GM21447 (cell line): ENCODE measurements around the gene ALOXE3.
A peak's percentile ranks its signal among the peaks of the same experiment; 100 is the strongest.

Source experiments
- ATAC-seq: cut with Tn5 transposase; IDR thresholded peaks from one replicate; pipeline ENCODE4 v1.9.1; 2021; ENCODE audit not compliant: unreplicated experiment

ALOXE3 gene

GRCh38 chr17:8154608-8155155, 36.4 kb upstream of the ALOXE3 start:
- ATAC-seq: no peak

GRCh38 chr17:8153957-8154607, 35.8 kb upstream of the ALOXE3 start:
- ATAC-seq: no peak

GRCh38 chr17:8153525-8153956, 35.2 kb upstream of the ALOXE3 start:
- ATAC-seq: no peak

- ATAC-seq: no peak
Measured at GRCh38 chr17:8153031-8153451, 34.7 kb upstream of the ALOXE3 start.

- ATAC-seq: no peak
Measured at GRCh38 chr17:8152112-8152775, 33.9 kb upstream of the ALOXE3 start, which contains the start of gene PER1. Gene PER1, minus strand, starts transcription at chr17:8152404. Its CDS starts 1,698 bp downstream, at chr17:8150706.

GRCh38 chr17:8151641-8152111, 33.4 kb upstream of the ALOXE3 start:
- no peak for ATAC-seq

GRCh38 chr17:8151120-8151640, 32.9 kb upstream of the ALOXE3 start:
- peak; percentile 37 for ATAC-seq

GRCh38 chr17:8150194-8151119, 32.1 kb upstream of the ALOXE3 start:
- no peak for ATAC-seq

GRCh38 chr17:8149419-8150193, 31.3 kb upstream of the ALOXE3 start:
- no peak for ATAC-seq

- no peak for ATAC-seq
Measured at GRCh38 chr17:8148560-8148959, 30.2 kb upstream of the ALOXE3 start.

- no peak for ATAC-seq
Measured at GRCh38 chr17:8147805-8148404, 29.6 kb upstream of the ALOXE3 start.

- ATAC-seq: no peak
Measured at GRCh38 chr17:8147141-8147804, 29.0 kb upstream of the ALOXE3 start.

GRCh38 chr17:8146381-8147140, 28.2 kb upstream of the ALOXE3 start:
- no peak for ATAC-seq

- ATAC-seq: no peak
Measured at GRCh38 chr17:8145811-8146210, 27.5 kb upstream of the ALOXE3 start.

- ATAC-seq: no peak
Measured at GRCh38 chr17:8144401-8145231, 26.3 kb upstream of the ALOXE3 start.

GRCh38 chr17:8143581-8144400, 25.5 kb upstream of the ALOXE3 start:
- ATAC-seq: no peak
